GM21528 (cell line): Measurements from ENCODE around the gene GDAP1L1.
"Not testable (repeated sequence)": the region's sequence is repeated elsewhere in the genome, so short reads cannot be mapped to it uniquely, and the experiment has no call there.

ENCODE experiments used
- ATAC-seq: cut with Tn5 transposase; IDR thresholded peaks from one replicate; pipeline ENCODE4 v1.9.1; 2021; ENCODE audit warnings: mild to moderate bottlenecking, moderate library complexity; ENCODE audit not compliant: unreplicated experiment, low FRiP score

The GDAP1L1 gene

GRCh38 chr20:44297721-44298120 is 50.6 kb downstream of the GDAP1L1 start:
- ATAC-seq, result no peak

GRCh38 chr20:44299011-44299535 is 52.0 kb downstream of the GDAP1L1 start:
- not testable (repeated sequence) for ATAC-seq

- ATAC-seq, result no peak
Measured at GRCh38 chr20:44301285-44301684, 54.2 kb downstream of the GDAP1L1 start.

GRCh38 chr20:44302026-44302669 is 55.0 kb downstream of the GDAP1L1 start:
- ATAC-seq, result no peak

GRCh38 chr20:44302736-44303135 is 55.6 kb downstream of the GDAP1L1 start:
- no peak for ATAC-seq

- ATAC-seq, result no peak
Measured at GRCh38 chr20:44304383-44304782, 57.3 kb downstream of the GDAP1L1 start.

- no peak for ATAC-seq
Measured at GRCh38 chr20:44306927-44307326, 59.8 kb downstream of the GDAP1L1 start.

GRCh38 chr20:44309763-44310663 is 62.9 kb downstream of the GDAP1L1 start:
- ATAC-seq, result no peak

- peak; percentile 87 for ATAC-seq
Measured at GRCh38 chr20:44310664-44311639, 63.8 kb downstream of the GDAP1L1 start, which contains the start of gene FITM2. FITM2 (minus strand) TSS chr20:44311202; CDS start chr20:44311148, 54 bp downstream.

GRCh38 chr20:44314870-44315269 is 67.8 kb downstream of the GDAP1L1 start:
- ATAC-seq, result no peak

- no peak for ATAC-seq
Measured at GRCh38 chr20:44319839-44320422, 72.8 kb downstream of the GDAP1L1 start.

- no peak for ATAC-seq
Measured at GRCh38 chr20:44324343-44324742, 77.2 kb downstream of the GDAP1L1 start.

- ATAC-seq, result no peak
Measured at GRCh38 chr20:44326391-44327159, 79.5 kb downstream of the GDAP1L1 start.

GRCh38 chr20:44327748-44328147 is 80.6 kb downstream of the GDAP1L1 start:
- not testable (repeated sequence) for ATAC-seq

GRCh38 chr20:44328428-44328827 is 81.3 kb downstream of the GDAP1L1 start:
- no peak for ATAC-seq
